HepG2 (cell line): ENCODE results near the gene EMC10. TPM values are rescaled to one million over a fixed set of nuclear protein-coding genes. Genes with fewer than 3 reads are reported as not detected.

Source experiments
- HDAC1 ChIP-seq: sonication (generic); formaldehyde crosslinking; IDR thresholded peaks from 2 replicates; pipeline ENCODE4 v1.5.1; 2020; ENCODE audit warnings: mild to moderate bottlenecking, missing genetic modification reagents
- NAIF1 ChIP-seq: sonication (generic); formaldehyde crosslinking; IDR thresholded peaks from 2 replicates; pipeline ENCODE4 v1.5.0; 2020; ENCODE audit warnings: mild to moderate bottlenecking, missing genetic modification reagents, borderline replicate concordance
- NR2F1 ChIP-seq, 2 experiments: fragments of 450-650 bp in 1 of 2; formaldehyde crosslinking in 1 of 2; IDR thresholded peaks; 2 replicates each; pipeline versions ENCODE4 v1.5.0 to v1.6.1; 2016 to 2020; ENCODE audit warnings: mild to moderate bottlenecking in 1 of 2, missing compliant biosample characterization in 1 of 2, missing genetic modification reagents in 1 of 2, moderate library complexity in 1 of 2
- ZMYM3 ChIP-seq: sonication (generic); formaldehyde crosslinking; IDR thresholded peaks from 2 replicates; pipeline ENCODE4 v1.5.1; 2020; ENCODE audit warnings: mild to moderate bottlenecking, missing genetic modification reagents
- ZNF329 ChIP-seq: sonication (generic); formaldehyde crosslinking; IDR thresholded peaks from 2 replicates; pipeline ENCODE4 v1.9.0; 2021; ENCODE audit warnings: low read depth, mild to moderate bottlenecking, missing genetic modification reagents
- polyA plus RNA-seq, 8 experiments: library from polyadenylated mRNA; depleted of rRNA in 3 of 8; stranded (reverse) in 7 of 8; unstranded in 1 of 8; fragments of >200 nt; fragmentation: Illumina TruSeq in 4 of 8; extraction: Trizol in 4 of 8; gene quantifications; 2 replicates each; pipeline versions ENCODE4 v1.2.1 to v1.2.3, GENCODE V29; 2011 to 2016; ENCODE audit warnings: low read depth in 4 of 8, missing spikeins in 1 of 8, mixed read lengths in 1 of 8; ENCODE audit not compliant: insufficient read depth in 1 of 8
- total RNA-seq, 5 experiments: library from RNA; depleted of rRNA; stranded (reverse); fragments of >200 nt; fragmentation: Illumina TruSeq; extraction: Trizol; gene quantifications; 2 replicates each; pipeline ENCODE4 v1.2.3, GENCODE V29; 2016; ENCODE audit warnings: low read depth in 1 of 5
- TF ChIP-seq, protein P1 (sequence below): sonication (generic); formaldehyde crosslinking; IDR thresholded peaks from 2 replicates; pipeline ENCODE4 v1.8.1; 2023; ENCODE audit warnings: mild to moderate bottlenecking, inconsistent platforms, moderate library complexity, missing genetic modification reagents, borderline replicate concordance
- TF ChIP-seq, protein P2 (sequence below): sonication (generic); formaldehyde crosslinking; IDR thresholded peaks from 2 replicates; pipeline ENCODE4 v1.4.0; 2020; ENCODE audit warnings: missing genetic modification reagents
- TF ChIP-seq, protein P3 (sequence below): sonication (generic); formaldehyde crosslinking; IDR thresholded peaks from 2 replicates; pipeline ENCODE4 v1.5.0; 2020; ENCODE audit warnings: mild to moderate bottlenecking, missing genetic modification reagents, moderate library complexity
- TF ChIP-seq, protein P4 (sequence below): sonication (generic); formaldehyde crosslinking; IDR thresholded peaks from 2 replicates; pipeline ENCODE4 v1.5.1; 2020; ENCODE audit warnings: mild to moderate bottlenecking, missing genetic modification reagents, moderate library complexity
- TF ChIP-seq, protein P5 (sequence below): sonication (generic); IDR thresholded peaks from 2 replicates; pipeline ENCODE4 v1.6.1; 2016; ENCODE audit warnings: low read depth, borderline replicate concordance

EMC10 gene
- total and polyA plus RNA-seq, 2 of the 13 experiments (the other 11 are each of a cell fraction or from before 2014, with no cell fraction given): not detected

DNA sequence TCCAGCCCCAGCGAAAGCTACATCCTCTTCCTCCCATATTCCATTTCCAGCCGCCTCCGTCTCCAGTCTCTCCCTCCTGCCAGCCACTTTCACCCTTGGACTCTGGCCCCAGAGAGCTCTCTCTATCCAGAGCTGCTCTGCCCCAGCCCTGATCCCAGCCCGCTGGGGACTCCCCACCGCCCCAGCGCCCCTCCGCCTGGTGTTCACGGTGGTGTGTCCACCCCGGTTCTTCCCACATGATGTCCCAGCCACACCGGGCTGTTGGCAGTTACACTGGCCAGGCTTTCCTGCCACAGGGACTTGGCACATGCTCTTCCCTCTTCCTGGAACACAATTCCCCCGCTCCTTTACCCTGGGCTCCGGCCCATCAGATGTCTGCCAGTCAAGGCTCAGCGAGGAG lies 11.3 kb upstream of the EMC10 start (continued):
- TF ChIP-seq, protein P1, sequence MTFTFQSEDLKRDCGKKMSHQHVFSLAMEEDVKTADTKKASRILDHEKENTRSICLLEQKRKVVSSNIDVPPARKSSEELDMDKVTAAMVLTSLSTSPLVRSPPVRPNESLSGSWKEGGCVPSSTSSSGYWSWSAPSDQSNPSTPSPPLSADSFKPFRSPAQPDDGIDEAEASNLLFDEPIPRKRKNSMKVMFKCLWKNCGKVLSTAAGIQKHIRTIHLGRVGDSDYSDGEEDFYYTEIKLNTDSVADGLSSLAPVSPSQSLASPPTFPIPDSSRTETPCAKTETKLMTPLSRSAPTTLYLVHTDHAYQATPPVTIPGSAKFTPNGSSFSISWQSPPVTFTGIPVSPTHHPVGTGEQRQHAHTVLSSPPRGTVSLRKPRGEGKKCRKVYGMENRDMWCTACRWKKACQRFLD (CRISPR knock-in tag): 0 out of 2 replicates have a peak, but pooled peaks have one; percentile 40
- TF ChIP-seq, protein P2, sequence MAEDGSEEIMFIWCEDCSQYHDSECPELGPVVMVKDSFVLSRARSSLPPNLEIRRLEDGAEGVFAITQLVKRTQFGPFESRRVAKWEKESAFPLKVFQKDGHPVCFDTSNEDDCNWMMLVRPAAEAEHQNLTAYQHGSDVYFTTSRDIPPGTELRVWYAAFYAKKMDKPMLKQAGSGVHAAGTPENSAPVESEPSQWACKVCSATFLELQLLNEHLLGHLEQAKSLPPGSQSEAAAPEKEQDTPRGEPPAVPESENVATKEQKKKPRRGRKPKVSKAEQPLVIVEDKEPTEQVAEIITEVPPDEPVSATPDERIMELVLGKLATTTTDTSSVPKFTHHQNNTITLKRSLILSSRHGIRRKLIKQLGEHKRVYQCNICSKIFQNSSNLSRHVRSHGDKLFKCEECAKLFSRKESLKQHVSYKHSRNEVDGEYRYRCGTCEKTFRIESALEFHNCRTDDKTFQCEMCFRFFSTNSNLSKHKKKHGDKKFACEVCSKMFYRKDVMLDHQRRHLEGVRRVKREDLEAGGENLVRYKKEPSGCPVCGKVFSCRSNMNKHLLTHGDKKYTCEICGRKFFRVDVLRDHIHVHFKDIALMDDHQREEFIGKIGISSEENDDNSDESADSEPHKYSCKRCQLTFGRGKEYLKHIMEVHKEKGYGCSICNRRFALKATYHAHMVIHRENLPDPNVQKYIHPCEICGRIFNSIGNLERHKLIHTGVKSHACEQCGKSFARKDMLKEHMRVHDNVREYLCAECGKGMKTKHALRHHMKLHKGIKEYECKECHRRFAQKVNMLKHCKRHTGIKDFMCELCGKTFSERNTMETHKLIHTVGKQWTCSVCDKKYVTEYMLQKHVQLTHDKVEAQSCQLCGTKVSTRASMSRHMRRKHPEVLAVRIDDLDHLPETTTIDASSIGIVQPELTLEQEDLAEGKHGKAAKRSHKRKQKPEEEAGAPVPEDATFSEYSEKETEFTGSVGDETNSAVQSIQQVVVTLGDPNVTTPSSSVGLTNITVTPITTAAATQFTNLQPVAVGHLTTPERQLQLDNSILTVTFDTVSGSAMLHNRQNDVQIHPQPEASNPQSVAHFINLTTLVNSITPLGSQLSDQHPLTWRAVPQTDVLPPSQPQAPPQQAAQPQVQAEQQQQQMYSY (CRISPR knock-in tag): peak; percentile 66
- TF ChIP-seq ZMYM3 (CRISPR knock-in tag) (peak; percentile 79), NR2F1 (CRISPR knock-in tag; IDR thresholded peaks at IDR 0.05) (0 out of 4 replicates have a peak, but pooled peaks of 1 of the 2 experiments have one; percentile 32), HDAC1 (CRISPR knock-in tag) (0 out of 2 replicates have a peak, but pooled peaks have one; percentile 19), ZNF329 (no peak), NAIF1 (CRISPR knock-in tag) (no peak)
- TF ChIP-seq, protein P3, sequence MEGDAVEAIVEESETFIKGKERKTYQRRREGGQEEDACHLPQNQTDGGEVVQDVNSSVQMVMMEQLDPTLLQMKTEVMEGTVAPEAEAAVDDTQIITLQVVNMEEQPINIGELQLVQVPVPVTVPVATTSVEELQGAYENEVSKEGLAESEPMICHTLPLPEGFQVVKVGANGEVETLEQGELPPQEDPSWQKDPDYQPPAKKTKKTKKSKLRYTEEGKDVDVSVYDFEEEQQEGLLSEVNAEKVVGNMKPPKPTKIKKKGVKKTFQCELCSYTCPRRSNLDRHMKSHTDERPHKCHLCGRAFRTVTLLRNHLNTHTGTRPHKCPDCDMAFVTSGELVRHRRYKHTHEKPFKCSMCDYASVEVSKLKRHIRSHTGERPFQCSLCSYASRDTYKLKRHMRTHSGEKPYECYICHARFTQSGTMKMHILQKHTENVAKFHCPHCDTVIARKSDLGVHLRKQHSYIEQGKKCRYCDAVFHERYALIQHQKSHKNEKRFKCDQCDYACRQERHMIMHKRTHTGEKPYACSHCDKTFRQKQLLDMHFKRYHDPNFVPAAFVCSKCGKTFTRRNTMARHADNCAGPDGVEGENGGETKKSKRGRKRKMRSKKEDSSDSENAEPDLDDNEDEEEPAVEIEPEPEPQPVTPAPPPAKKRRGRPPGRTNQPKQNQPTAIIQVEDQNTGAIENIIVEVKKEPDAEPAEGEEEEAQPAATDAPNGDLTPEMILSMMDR (CRISPR knock-in tag): peak; percentile 10; the same call in 1 of the 2 replicates
- TF ChIP-seq, protein P4, sequence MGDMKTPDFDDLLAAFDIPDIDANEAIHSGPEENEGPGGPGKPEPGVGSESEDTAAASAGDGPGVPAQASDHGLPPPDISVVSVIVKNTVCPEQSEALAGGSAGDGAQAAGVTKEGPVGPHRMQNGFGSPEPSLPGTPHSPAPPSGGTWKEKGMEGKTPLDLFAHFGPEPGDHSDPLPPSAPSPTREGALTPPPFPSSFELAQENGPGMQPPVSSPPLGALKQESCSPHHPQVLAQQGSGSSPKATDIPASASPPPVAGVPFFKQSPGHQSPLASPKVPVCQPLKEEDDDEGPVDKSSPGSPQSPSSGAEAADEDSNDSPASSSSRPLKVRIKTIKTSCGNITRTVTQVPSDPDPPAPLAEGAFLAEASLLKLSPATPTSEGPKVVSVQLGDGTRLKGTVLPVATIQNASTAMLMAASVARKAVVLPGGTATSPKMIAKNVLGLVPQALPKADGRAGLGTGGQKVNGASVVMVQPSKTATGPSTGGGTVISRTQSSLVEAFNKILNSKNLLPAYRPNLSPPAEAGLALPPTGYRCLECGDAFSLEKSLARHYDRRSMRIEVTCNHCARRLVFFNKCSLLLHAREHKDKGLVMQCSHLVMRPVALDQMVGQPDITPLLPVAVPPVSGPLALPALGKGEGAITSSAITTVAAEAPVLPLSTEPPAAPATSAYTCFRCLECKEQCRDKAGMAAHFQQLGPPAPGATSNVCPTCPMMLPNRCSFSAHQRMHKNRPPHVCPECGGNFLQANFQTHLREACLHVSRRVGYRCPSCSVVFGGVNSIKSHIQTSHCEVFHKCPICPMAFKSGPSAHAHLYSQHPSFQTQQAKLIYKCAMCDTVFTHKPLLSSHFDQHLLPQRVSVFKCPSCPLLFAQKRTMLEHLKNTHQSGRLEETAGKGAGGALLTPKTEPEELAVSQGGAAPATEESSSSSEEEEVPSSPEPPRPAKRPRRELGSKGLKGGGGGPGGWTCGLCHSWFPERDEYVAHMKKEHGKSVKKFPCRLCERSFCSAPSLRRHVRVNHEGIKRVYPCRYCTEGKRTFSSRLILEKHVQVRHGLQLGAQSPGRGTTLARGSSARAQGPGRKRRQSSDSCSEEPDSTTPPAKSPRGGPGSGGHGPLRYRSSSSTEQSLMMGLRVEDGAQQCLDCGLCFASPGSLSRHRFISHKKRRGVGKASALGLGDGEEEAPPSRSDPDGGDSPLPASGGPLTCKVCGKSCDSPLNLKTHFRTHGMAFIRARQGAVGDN (CRISPR knock-in tag): peak; percentile 35
- TF ChIP-seq, protein P5, sequence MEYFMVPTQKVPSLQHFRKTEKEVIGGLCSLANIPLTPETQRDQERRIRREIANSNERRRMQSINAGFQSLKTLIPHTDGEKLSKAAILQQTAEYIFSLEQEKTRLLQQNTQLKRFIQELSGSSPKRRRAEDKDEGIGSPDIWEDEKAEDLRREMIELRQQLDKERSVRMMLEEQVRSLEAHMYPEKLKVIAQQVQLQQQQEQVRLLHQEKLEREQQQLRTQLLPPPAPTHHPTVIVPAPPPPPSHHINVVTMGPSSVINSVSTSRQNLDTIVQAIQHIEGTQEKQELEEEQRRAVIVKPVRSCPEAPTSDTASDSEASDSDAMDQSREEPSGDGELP: peak; percentile 15; the same call in 1 of the 2 replicates
